VCaP (cell line): Measurements from ENCODE around the gene SZRD1.
"Not testable (repeated sequence)": the region's sequence is repeated elsewhere in the genome, so short reads cannot be mapped to it uniquely, and the experiment has no call there.

Experiments used
- H3K27ac ChIP-seq: fragments of 450-650 bp; 2 replicates; pipeline ENCODE4 v1.5.1; 2017
- TF ChIP-seq, protein P1 (sequence below): fragments of 450-650 bp; conservative IDR thresholded peaks from 2 replicates; pipeline ENCODE4 v1.5.1; 2017; ENCODE audit warnings: mild to moderate bottlenecking, moderate library complexity

Gene SZRD1

GRCh38 chr1:16340673-16341072 lies 26.4 kb upstream of the SZRD1 start:
- no peak overlapping the region for H3K27ac ChIP-seq
- TF ChIP-seq, protein P1, sequence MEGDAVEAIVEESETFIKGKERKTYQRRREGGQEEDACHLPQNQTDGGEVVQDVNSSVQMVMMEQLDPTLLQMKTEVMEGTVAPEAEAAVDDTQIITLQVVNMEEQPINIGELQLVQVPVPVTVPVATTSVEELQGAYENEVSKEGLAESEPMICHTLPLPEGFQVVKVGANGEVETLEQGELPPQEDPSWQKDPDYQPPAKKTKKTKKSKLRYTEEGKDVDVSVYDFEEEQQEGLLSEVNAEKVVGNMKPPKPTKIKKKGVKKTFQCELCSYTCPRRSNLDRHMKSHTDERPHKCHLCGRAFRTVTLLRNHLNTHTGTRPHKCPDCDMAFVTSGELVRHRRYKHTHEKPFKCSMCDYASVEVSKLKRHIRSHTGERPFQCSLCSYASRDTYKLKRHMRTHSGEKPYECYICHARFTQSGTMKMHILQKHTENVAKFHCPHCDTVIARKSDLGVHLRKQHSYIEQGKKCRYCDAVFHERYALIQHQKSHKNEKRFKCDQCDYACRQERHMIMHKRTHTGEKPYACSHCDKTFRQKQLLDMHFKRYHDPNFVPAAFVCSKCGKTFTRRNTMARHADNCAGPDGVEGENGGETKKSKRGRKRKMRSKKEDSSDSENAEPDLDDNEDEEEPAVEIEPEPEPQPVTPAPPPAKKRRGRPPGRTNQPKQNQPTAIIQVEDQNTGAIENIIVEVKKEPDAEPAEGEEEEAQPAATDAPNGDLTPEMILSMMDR = no peak

DNA sequence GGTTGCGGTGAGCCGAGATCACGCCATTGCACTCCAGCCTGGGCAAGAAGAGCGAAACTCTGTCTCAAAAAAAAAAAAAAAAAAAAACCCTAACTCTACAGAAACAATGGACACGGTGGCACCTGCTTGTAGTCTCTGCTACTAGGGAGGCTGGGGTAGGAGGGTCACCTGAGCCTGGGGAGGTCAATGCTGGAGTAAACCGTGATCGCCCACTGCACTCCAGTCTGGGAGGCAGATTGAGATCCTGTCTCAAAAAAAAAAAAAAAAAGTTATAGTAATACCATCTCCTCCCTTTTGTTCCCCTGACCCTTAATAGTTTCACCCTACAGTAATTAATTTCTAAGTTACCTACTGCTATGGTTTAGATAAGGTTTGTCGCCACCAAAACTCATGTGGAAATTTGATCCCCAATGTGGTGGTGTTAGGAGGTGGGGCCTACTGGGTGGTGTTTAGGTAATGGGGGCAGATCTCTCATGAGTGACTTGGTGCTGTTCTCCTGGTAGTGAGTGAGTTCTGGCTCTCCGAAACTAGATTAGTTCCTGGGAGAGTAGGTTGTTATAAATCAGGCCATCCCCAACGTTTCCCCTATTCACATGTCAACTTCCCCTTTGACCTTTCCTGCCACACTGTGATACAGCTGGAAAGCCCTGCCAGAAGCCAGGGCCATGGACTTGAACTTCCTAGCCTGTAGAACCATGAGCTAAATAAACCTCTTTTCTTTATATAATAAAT lies 24.5 kb upstream of the SZRD1 start:
- TF ChIP-seq, protein P1 = no peak
- no peak overlapping the region for H3K27ac ChIP-seq

GRCh38 chr1:16343276-16343675 lies 23.8 kb upstream of the SZRD1 start:
- not testable (repeated sequence) for H3K27ac ChIP-seq

DNA sequence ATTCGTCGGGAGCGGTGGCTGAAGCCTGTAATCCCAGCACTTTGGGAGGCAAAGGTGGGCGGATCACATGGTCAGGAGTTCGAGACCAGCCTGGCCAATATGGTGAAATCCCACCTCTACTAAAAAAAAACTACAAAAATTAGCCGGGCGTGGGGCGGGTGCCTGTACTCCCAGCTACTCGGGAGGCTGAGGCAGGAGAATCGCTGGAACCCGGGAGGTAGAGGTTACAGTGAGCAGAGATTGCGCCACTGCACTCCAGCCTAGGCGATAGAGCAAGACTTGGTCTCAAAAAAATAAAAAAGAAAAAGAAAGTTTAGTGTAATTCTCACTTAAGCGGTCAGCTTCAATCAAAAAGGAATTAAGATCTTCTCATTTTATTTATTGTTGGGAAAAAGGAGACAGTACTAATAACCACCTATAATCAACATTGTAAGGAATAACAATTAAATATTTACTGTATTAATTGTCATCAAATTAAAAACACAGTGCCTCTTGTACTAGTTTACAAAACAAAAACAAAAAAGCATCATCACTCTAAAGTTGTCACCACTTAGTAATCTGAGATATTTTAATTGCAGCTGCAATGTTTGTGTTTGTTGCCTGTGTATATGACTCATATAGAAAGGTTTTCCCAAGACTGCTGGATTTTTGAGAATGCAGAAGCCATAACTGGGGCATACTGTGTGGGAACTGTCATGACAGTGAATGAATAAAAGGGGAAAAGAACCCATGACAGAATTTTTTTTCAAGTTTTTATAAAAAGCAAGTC lies 18.4 kb upstream of the SZRD1 start:
- H3K27ac ChIP-seq = peak overlapping the region; percentile 92

DNA sequence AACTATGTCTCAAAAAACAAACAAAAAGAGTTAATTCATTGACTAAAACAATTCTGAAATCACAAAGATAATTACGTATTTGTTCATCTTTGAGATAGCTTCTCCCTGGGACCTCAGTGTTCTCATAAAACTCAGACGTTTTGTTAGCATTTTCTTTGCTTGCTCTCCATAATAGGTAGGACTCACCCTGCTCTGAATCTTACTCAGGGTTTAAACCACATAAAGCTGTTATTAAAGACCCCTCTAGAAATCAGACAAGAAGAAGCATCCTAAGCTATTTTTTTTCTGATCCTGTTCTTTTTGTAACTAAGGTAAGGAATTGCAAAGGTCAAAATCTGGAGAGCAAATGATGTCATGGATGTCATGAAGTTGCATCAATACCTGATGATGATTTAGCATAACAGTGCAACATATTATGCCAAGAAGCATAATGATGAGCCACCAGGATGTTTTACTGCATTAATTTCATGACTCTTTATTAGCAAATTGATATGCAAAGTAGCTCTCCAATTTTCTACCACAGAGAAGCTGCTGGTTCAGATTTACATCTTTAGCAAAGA lies 17.1 kb upstream of the SZRD1 start:
- TF ChIP-seq, protein P1 = no peak
- peak overlapping the region; percentile 92 for H3K27ac ChIP-seq

More for the DNA sequence above, 18.4 kb upstream of the SZRD1 start:
- TF ChIP-seq, protein P1 = no peak

GRCh38 chr1:16351456-16351993 lies 15.5 kb upstream of the SZRD1 start:
- TF ChIP-seq, protein P1 = no peak
- H3K27ac ChIP-seq = peak overlapping the region; percentile 92

DNA sequence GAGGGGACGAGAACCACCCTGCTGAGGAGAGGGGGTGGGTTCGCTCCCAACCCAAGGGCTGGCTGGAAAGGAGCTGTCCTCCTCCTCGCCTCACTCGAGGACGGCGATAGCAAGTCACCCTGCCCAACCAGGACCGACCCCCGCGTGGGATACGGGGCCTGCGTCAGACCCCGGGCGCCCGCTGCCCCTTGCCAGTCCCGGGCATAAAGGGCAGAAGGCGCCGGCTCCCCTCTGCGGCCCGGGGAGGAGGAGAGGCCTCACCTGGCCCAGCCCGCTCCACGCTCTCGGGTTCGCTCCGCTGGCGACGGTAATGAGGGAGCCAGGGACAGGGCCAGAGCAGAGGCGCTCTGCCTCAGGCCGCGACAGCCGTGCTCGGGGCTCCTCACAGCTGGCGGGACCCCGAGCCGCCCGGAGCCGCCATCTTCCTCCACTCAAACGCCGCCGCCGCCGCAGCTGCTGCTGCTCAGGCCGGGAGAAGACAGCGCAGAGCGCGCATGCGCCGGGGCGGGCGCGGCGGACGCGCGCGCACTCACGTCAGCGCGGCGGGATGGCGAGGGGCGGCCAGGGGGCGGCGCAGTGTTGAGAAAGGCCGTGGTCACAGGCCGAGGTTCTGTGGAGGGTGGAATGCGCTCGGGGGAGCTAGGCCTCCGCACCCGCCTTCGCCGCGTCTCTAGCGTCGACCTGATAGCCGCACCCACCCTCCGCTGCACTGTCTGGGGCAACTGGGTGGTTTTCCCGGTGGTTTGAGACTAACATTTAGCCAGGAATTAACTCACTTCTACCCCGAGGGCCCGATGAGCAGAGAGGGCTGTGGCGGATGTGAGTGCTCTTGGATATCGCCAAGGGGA lies 14.8 kb upstream of the SZRD1 start, which contains the start of gene FBXO42:
Gene FBXO42, minus strand, starts transcription at position 487 of the 848 bp plus-strand sequence. CDS start 37,062 bp downstream, outside the sequence.
- peak within 1 kb of the TSS; percentile 92 for H3K27ac ChIP-seq
- TF ChIP-seq, protein P1 = peak; percentile 63
